Bronchial epithelial cell (primary cell): ENCODE results near the gene KDM4E. TPM values are rescaled to one million over a fixed set of nuclear protein-coding genes. Genes with fewer than 3 reads are reported as not detected.
"Not testable (repeated sequence)": the region's sequence is repeated elsewhere in the genome, so short reads cannot be mapped to it uniquely, and the experiment has no call there.

Source experiments
- DNase-seq: peaks from one replicate; pipeline ENCODE4 v3.0.0-alpha.2; 2010; ENCODE audit warnings: low read depth
- FAIRE-seq: peaks from 2 replicates; lab custom pipeline; 2011; peaks lifted over from hg19 to GRCh38; lab: Jason Lieb, UNC
- H3K27me3 ChIP-seq: 2 replicates; pipeline ENCODE4 v1.5.1; 2011; ENCODE audit warnings: low read length; ENCODE audit not compliant: control insufficient read depth, insufficient read depth
- H3K36me3 ChIP-seq: 2 replicates; pipeline ENCODE4 v1.5.1; 2011; ENCODE audit warnings: low read length; ENCODE audit not compliant: control insufficient read depth, insufficient read depth
- H3K4me3 ChIP-seq: 2 replicates; pipeline ENCODE4 v1.5.1; 2011; ENCODE audit warnings: mild to moderate bottlenecking, low read depth, low read length, control low read depth
- total RNA-seq: library from RNA; depleted of rRNA; stranded (reverse); fragments of >200 nt; gene quantifications from 2 replicates; pipeline ENCODE4 v1.2.1, GENCODE V29; 2014
- TF ChIP-seq, protein P1 (sequence below): IDR thresholded peaks from 2 replicates; pipeline ENCODE4 v1.5.1; 2011; ENCODE audit warnings: mild to moderate bottlenecking, moderate library complexity, low read length, control low read depth, inconsistent platforms; ENCODE audit not compliant: insufficient read depth, severe bottlenecking

KDM4E gene
- total RNA-seq, 1 donor from 2014 or later = not detected

DNA sequence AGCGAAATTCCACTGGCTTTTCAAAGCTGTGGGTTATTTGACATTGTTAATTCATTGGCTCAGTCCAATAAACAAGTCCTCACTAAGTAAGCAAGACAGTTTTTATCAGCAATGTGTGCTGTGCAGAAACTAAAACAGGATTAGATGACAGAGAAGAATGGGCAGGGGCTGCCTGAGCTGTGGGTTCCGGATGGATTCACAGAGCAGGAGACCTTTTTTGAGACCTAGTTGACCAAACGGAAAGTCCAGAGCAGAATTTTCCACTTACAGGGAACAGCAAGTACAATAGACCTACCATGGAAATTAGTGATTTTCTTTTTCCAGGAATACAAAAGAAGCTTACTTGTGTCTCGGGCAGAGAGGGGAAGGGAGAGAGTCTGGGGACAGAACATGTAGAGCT is 19.0 kb downstream of the KDM4E start:
- TF ChIP-seq, protein P1, sequence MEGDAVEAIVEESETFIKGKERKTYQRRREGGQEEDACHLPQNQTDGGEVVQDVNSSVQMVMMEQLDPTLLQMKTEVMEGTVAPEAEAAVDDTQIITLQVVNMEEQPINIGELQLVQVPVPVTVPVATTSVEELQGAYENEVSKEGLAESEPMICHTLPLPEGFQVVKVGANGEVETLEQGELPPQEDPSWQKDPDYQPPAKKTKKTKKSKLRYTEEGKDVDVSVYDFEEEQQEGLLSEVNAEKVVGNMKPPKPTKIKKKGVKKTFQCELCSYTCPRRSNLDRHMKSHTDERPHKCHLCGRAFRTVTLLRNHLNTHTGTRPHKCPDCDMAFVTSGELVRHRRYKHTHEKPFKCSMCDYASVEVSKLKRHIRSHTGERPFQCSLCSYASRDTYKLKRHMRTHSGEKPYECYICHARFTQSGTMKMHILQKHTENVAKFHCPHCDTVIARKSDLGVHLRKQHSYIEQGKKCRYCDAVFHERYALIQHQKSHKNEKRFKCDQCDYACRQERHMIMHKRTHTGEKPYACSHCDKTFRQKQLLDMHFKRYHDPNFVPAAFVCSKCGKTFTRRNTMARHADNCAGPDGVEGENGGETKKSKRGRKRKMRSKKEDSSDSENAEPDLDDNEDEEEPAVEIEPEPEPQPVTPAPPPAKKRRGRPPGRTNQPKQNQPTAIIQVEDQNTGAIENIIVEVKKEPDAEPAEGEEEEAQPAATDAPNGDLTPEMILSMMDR = no peak
- FAIRE-seq = no peak
- Histone ChIP-seq H3K27me3 (peaks cover 2% of the 10 kb centered on the region), H3K4me3 (no peak overlapping the region), H3K36me3 (no peaks in the 10 kb centered on the region)
- no peak for DNase-seq

DNA sequence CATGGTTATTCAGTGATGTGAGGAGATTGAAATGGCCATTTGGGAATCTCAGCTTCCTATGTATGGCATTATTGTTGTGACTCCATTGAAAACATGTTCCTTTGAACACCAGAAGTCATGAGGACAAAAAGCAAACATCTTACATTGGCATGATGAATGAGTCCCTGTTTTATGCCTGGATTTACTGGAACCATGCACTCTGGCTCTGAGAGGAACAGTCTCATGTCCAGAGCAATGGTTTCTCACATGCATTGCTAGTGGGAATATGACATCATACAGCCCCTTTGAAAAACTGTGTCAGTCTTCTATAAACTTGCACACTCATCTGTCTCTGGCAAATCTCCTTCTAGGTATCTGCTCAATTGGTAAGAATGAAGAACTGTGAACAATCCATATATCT is 20.8 kb downstream of the KDM4E start:
- peaks cover 2% of the 10 kb centered on the region for H3K27me3 ChIP-seq
- TF ChIP-seq, protein P1 = no peak
- DNase-seq = no peak

DNA sequence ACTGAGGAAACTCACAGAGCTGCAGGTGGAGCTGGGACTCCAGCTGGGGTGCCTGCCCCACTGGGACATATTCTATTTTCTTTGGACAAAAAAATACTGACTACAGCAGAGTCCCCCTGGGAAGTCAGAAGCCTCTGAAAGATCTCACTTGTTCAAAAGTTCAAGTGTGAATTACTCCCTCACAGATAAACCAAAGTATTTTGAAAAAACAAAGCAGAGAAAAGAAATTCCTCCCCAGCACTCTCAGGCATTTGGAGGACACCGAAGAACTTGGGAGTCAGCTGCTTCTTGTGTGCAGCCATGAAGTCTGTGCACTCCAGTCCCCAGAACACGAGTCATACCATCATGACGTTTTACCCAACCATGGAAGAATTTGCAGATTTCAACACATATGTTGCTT is 24.1 kb downstream of the KDM4E start, which contains the start of gene KDM4F:
Gene KDM4F (plus strand): TSS at position 301 of the 400 bp plus-strand sequence.
- not testable (repeated sequence) for H3K36me3 ChIP-seq, H3K27me3 ChIP-seq, H3K4me3 ChIP-seq, DNase-seq
- FAIRE-seq = peak; percentile 98

More for the DNA sequence above, 20.8 kb downstream of the KDM4E start:
- no peak for FAIRE-seq
- H3K4me3 ChIP-seq = no peak overlapping the region
- no peaks in the 10 kb centered on the region for H3K36me3 ChIP-seq

DNA sequence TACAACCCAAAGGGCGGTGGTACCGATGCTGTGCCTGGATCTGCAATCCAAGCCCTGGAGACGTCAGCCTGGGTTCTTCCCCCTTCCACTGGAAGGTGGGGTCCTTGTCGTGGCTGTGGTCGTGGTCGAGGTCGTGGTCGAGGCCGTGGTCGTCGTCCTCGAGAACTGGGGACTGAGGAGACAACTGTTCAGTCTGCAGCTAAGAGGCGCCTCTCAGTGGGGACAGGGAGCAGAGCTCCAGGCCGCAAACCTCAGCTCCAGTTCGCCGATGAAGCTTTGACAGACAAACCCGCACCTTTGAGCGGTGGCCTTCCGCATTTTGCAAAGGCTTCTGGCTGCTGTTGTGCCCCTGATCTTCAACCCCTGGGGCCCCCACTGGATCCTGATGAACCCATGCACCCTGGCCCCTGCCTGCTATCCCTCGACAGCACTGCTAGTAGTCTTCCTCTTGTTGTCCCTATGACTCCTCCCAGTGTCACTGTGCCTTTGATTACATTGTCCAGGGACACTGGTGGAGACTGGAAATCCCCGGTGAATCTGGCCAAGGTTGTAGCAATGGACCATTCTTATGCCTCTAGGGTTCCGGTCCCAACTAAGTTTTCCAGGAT is 25.6 kb downstream of the KDM4E start:
- Histone ChIP-seq H3K27me3 (peaks cover 2% of the 10 kb centered on the region), H3K36me3 (no peaks in the 10 kb centered on the region), H3K4me3 (no peak overlapping the region)
- TF ChIP-seq, protein P1 = no peak
- FAIRE-seq (no peak), DNase-seq (no peak)

DNA sequence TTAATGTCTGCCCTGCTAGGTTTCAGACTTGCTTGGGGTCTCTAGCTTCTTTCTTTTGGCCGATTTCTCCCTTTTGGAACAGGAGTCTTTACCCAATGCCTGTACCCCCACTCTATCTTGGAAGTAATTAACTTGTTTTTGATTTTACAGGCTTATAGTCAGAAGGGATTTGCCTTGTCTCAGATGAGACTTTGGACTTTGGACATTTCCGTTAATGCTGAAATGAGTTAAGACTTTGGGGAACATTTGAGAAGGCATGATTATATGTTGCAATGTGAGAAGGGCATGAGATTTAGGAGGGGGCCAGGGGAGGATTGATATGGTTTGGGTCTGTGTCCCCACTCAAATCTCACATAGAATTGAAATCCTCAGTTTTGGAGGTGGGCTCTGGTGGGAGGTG is 29.3 kb downstream of the KDM4E start:
- TF ChIP-seq, protein P1 = no peak
- no peaks in the 10 kb centered on the region for H3K36me3 ChIP-seq
- no peak overlapping the region for H3K4me3 ChIP-seq
- peaks cover 2% of the 10 kb centered on the region for H3K27me3 ChIP-seq
- FAIRE-seq = no peak
- DNase-seq = no peak

DNA sequence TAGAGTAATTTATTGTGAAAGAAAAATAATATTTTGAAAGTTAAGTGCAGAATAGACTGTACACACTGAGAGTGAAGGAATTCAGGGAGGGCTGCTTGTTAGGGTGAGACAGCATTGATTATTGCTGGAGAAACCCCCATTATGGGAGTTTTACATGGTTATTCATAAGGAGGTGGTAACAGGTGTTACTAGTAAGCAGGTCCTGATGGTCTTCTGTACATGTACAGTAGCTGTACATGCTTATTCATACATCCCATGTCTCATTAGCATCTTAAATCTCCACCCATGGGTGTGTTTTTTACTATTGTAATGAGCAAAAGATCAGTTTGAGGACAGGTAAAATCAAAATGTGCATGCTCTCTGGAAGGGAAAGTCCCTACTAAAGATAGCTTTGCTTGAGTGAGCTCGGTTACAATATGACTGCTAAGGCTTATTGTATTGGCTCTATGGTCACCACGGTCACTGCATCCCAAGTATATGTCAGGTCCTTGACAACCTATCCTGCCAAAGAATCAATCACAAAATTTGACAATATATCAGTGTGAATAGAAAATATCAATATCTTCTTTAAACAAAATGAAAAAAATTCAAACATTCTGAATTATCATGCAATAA is 30.3 kb downstream of the KDM4E start:
- TF ChIP-seq, protein P1 = no peak
- DNase-seq (no peak), FAIRE-seq (no peak)
- H3K27me3 ChIP-seq = peaks cover 2% of the 10 kb centered on the region
- H3K36me3 ChIP-seq = no peaks in the 10 kb centered on the region
- no peak overlapping the region for H3K4me3 ChIP-seq
